WTC11 (cell line): ENCODE measurements around the gene PROP1.

Experiments
- CREB1 ChIP-seq: sonication (generic); formaldehyde crosslinking; IDR thresholded peaks from 2 replicates; pipeline ENCODE4 v1.8.0; 2023; ENCODE audit warnings: mild to moderate bottlenecking, missing genetic modification reagents
- CTCF ChIP-seq: fragments of 200-600 bp; IDR thresholded peaks from 2 replicates; pipeline ENCODE4 v1.8.0; 2022; ENCODE audit warnings: antibody characterized with exemption
- E2F1 ChIP-seq: sonication (generic); formaldehyde crosslinking; IDR thresholded peaks from 2 replicates; pipeline ENCODE4 v1.8.0; 2022; ENCODE audit warnings: mild to moderate bottlenecking, missing genetic modification reagents
- FOXJ3 ChIP-seq: sonication (generic); formaldehyde crosslinking; IDR thresholded peaks from 2 replicates; pipeline ENCODE4 v1.9.0; 2021; ENCODE audit warnings: missing genetic modification reagents, mild to moderate bottlenecking, borderline replicate concordance
- FOXK1 ChIP-seq: sonication (generic); formaldehyde crosslinking; IDR thresholded peaks from 2 replicates; pipeline ENCODE4 v1.8.0; 2022; ENCODE audit warnings: mild to moderate bottlenecking, moderate library complexity, missing genetic modification reagents
- KAT7 ChIP-seq: sonication (generic); formaldehyde crosslinking; IDR thresholded peaks from 2 replicates; pipeline ENCODE4 v1.8.1; 2023; ENCODE audit warnings: missing genetic modification reagents, mild to moderate bottlenecking, borderline replicate concordance
- TP53 ChIP-seq: sonication (generic); formaldehyde crosslinking; IDR thresholded peaks from 2 replicates; pipeline ENCODE4 v1.8.1; 2023; ENCODE audit warnings: mild to moderate bottlenecking, missing genetic modification reagents
- ZBTB43 ChIP-seq: sonication (generic); formaldehyde crosslinking; IDR thresholded peaks from 2 replicates; pipeline ENCODE4 v1.8.1; 2023; ENCODE audit warnings: mild to moderate bottlenecking, missing genetic modification reagents
- ZNF121 ChIP-seq: sonication (generic); formaldehyde crosslinking; IDR thresholded peaks from 2 replicates; pipeline ENCODE4 v1.8.0; 2023; ENCODE audit warnings: missing genetic modification reagents
- ZNF317 ChIP-seq: sonication (generic); formaldehyde crosslinking; IDR thresholded peaks from 2 replicates; pipeline ENCODE4 v1.8.1; 2023; ENCODE audit warnings: low read depth, mild to moderate bottlenecking, moderate library complexity, missing genetic modification reagents, borderline replicate concordance

- TF ChIP-seq ZNF317 (CRISPR knock-in tag) (no peak), CTCF (no peak), CREB1 (CRISPR knock-in tag) (no peak), E2F1 (no peak), ZNF121 (CRISPR knock-in tag) (no peak), FOXK1 (CRISPR knock-in tag) (no peak), ZBTB43 (CRISPR knock-in tag) (no peak), TP53 (CRISPR knock-in tag) (no peak), FOXJ3 (CRISPR knock-in tag) (no peak), KAT7 (CRISPR knock-in tag) (no peak)
These were observed at the start of gene PROP1 for GRCh38 chr5:177995691-177996595.
